Activated T-cell treated with anti-CD3 and anti-CD28 coated beads for 48 hours (primary cell): ENCODE results near the gene ITGB4.
"Not testable (repeated sequence)": the region's sequence is repeated elsewhere in the genome, so short reads cannot be mapped to it uniquely, and the experiment has no call there.

Source experiments
- DNase-seq: peaks from one replicate; pipeline ENCODE4 v3.0.0-alpha.2; 2020; ENCODE audit warnings: low read depth

The ITGB4 gene

GRCh38 chr17:75753514-75754377 is 32.5 kb downstream of the ITGB4 start:
- DNase-seq, result peak; percentile 76

DNA sequence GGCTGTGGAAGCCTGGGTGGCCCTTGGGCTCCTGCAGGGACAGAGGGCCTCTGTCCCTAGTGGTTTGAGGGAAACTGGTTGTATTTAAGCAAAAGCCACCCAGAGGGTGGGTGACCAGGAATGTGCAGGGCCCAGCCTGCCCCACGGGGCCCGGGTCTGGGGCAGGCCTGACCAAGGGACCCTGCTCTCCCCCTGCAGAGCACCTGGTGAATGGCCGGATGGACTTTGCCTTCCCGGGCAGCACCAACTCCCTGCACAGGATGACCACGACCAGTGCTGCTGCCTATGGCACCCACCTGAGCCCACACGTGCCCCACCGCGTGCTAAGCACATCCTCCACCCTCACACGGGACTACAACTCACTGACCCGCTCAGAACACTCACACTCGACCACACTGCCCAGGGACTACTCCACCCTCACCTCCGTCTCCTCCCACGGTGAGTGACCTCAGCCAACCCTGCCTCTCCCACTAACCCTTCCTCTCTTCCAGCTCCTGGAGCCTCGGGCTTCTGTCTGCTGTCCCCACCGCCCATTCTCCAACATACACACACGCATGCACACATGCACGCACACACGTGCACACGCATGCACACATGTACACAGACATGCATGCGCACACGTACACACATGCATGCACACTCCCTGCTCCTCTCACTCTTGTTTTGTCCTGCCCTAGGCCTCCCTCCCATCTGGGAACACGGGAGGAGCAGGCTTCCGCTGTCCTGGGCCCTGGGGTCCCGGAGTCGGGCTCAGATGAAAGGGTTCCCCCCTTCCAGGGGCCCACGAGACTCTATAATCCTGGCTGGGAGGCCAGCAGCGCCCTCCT is 33.3 kb downstream of the ITGB4 start:
- DNase-seq, result no peak

GRCh38 chr17:75755205-75755901 is 34.1 kb downstream of the ITGB4 start:
- no peak for DNase-seq

- no peak for DNase-seq
Observed at GRCh38 chr17:75755990-75756389, 34.7 kb downstream of the ITGB4 start.

GRCh38 chr17:75756451-75757085 is 35.3 kb downstream of the ITGB4 start:
- DNase-seq, result no peak

- no peak for DNase-seq
Observed at GRCh38 chr17:75757086-75757681, 35.9 kb downstream of the ITGB4 start.

DNA sequence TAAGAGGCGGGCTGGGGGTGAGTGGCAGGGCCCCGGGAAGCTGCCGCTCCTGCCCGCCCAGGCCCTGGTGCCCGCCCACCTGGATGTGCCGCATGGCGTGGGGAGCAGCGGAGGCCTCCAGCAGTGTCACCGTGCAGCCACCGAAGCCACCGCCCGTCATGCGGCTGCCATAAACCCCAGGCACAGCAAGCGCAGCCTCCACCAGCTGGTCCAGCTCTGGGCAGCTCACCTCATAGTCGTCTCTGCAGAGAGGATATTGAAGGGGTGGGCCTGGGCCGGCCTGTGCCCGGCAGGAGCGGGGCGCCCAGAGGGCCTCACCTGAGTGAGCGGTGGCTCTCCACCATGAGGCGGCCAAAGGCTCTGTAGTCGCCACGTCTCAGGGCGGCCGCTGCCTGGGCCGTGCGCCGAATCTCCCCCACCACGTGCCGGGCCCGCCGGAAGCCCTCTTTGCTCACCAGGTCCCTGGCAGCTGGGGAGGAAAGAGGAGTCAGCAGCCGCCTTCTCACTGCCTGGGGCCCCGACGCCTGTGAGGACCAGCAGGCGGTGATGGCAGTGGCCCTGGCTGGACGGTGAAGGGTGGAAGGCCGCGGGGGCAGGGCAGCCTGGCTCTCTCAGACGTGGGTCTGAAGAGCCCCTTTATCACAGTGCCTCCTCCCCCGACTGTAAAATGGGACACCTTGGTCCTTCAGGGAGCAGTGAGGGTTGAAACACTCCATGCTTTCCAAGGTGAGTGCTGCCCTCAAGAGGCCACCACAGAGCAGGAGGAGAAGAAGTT is 37.1 kb downstream of the ITGB4 start:
- DNase-seq, result no peak

- no peak for DNase-seq
Observed at GRCh38 chr17:75759457-75759856, 38.2 kb downstream of the ITGB4 start.

GRCh38 chr17:75759978-75760640 is 38.9 kb downstream of the ITGB4 start:
- not testable (repeated sequence) for DNase-seq

- no peak for DNase-seq
Observed at GRCh38 chr17:75762513-75763268, 41.4 kb downstream of the ITGB4 start.

- no peak for DNase-seq
Observed at GRCh38 chr17:75763269-75763607, 42.0 kb downstream of the ITGB4 start.

DNA sequence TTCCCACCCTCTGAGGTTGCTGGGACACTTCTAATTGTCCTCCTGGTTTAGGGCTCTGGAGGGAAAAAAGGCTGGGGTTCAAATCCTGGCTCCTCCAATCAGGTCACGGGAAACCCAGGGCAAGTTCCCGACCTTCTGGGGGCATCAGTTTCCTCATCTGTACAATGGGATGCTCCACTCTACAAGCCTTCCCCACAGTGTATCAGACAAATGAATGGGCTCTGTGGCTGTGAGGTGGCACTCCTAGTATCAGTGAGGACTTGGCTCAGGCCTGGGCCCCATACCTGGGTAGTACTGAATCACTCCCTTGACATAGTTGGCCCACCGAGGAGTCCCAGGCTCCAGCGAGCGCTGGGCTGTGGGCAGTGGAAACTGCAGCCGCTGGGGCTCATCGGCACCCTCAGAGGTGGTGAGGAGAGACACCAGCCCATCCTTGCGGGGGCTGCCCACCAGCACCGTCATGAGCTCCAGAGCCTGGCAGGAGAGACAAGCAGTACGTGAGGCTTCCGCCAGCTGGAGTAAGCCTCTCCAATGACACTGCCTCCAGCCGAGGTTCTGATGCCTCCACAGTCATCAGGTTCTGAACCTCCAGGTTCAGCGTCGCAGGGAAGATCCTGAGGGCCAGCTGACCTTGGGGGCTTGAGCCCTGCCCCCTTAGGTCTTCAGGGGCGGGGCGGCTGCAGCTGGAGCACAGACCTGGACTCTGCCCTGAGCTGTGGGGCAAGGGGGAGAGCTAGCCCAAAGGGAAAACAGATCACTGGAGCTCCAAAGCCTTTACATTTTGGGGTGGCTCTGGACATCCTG is 42.6 kb downstream of the ITGB4 start:
- no peak for DNase-seq

GRCh38 chr17:75764417-75764710 is 43.1 kb downstream of the ITGB4 start:
- DNase-seq, result no peak

- DNase-seq, result peak; percentile 75
Observed at GRCh38 chr17:75764711-75765421, 43.6 kb downstream of the ITGB4 start, which contains the start of gene GALK1. GALK1 (minus strand) TSS chr17:75765192; CDS start chr17:75765136, 56 bp downstream.

DNA sequence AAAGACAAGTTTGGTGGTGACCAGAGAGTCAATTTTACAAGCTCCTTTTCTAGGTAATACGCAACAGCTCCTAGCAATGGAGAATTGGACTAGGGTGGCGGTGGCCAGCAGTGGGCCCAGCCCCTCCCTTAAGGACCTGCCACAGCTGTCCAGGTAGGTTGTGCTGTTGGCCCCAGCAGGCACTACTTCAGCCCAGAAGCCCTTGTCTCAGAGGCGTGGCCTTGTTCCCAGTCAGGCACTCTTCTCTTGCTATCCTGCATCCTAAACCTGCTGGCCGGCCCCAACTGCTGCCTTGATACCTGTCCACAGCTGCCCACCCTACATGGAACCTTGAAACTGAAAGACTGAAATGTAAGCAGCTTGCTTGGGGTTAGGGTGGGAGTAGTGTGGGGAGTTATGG is 44.7 kb downstream of the ITGB4 start:
- DNase-seq, result no peak

DNA sequence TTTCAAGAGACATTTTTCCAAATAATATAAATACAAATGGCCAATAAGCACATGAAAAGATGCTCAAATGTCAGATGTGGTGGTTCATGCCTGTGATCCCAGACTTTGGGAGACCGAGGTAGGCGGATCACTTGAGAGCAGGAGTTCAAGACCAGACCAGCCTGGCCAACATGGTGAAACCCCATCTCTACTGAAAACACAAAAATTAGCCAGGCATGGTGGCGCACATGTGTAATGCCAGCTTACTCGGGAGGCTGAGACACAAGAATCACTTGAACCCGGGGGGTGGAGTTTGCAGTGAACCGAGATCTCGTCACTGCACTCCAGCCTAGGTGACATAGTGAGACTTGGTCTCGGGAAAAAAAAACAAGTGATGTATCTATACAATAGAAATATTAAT is 46.6 kb downstream of the ITGB4 start:
- no peak for DNase-seq

- no peak for DNase-seq
Observed at GRCh38 chr17:75769536-75769935, 48.3 kb downstream of the ITGB4 start.
